ENCODE measurements around the gene CCND1.
"Not testable (repeated sequence)": the region's sequence is repeated elsewhere in the genome, so short reads cannot be mapped to it uniquely, and the experiment has no call there.

The CCND1 gene

GRCh38 chr11:69669486-69669885, 28.5 kb downstream of the CCND1 start:
- DNase-seq = no peak

DNA sequence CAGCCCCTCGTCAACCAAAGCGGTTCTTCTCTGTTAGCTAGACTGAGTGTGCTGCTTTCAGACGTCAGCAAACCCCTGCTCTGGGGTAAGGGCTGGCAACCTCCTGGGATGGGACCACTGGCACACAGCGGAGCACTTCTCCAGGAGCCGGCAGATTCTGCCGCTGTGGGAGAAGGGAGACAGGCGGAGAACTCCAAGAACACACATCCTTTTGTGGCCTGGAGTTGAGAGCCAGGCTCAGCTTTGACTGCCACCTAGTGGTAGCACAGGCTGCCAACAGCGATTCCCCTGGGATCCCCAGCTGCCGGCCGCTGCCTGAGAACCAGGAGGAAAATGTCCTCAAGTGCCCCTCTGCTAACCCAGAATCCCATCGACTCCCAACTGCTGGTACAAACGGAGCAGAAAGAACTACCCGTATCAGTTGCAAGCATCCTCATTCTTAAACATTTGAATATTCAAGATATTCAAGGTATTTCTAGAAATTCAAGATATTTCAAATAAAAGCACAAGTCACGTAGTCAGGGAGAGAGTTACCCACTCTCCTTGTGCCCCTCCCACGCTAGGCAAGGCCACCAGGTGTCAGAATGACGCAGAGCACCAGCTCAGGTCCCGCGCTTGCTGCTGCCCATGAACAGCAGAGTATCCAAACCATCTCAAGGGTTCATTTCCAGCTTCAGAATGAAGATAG, 29.3 kb downstream of the CCND1 start:
- peak; percentile 62 for DNase-seq

DNA sequence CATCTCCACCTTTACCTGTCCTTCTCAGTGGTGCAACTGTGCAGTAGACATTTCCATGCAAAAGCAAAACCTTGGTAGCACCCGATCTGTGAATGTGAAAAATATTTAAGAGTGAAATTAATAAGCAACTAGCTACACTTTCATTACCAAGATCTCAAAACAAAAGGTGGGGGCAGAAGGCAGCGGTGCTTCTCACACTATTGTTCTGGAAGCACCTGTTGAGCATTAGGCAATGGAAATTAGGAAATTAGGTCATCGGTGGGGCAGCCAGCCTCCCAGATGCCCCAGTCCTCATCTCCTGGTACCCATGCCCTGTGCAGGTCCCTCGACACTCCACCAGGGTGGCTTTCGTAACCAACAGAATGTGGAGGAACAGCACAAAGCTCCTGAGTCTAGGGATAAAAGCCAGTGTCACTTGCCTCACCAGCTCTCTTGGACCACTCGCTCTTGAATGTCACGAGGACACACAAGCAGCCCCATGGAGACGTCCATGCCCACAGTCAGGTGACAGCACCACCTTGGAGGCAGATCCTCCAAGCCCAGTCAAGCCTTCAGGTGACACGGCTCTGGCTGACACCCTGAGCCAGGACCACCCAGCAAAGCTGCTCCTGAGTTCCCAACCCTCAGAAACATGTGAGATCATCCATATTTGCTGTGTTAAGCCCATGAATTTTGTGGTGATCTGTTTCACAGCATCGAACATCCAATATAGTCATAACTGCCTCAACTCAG, 30.9 kb downstream of the CCND1 start:
- DNase-seq = no peak

DNA sequence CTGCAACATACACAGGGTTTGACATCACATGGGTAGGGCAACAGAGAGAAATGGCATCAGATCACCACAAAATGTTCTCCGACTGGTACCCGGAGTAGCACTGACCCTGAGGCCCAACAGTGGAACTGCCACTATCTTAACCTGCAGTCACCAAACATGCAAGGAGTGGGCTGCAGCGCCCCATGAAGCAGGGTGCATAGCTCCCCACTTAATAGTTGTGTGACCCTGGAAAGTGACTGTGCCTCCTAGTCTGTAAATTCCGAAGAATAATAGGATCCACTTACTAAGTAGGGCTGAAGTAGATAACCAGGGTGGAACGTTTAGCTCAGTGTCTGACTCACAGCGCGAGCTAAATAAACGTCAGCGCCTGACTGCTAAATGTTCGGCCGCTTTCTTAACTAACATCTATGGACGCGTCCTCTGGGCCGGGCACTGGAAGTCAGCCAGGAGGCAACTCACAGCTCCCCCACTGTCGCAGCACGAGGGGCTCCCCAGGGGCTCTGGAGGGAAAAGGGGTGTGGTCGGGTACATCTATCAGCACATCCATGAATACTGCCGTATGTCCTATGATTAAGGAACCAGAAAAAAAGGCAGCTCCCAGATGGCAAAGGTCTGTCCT, 33.4 kb downstream of the CCND1 start:
- no peak for DNase-seq

GRCh38 chr11:69674886-69675714, 34.1 kb downstream of the CCND1 start, which contains the start of gene LTO1:
Gene LTO1, minus strand, starts transcription at chr11:69675353. Its CDS starts 114 bp downstream, at chr11:69675239.
- peak; percentile 93 for DNase-seq

GRCh38 chr11:69677749-69678148, 36.8 kb downstream of the CCND1 start:
- no peak for DNase-seq

DNA sequence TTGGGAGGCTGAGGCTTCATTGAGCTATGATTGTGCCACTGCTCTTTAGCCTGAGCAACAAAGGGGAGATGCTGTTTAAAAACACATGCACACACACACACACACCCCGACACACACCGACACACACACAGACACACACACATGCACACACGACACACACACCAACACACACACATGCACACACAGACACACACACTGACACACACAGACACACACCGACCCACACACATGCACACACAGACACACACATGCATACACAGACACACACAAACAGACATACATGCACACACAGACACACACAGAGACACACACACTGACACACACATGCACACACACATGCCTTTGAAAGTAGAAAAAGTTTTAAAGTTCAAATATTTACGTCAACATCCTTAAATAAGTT, 39.7 kb downstream of the CCND1 start:
- no peak for DNase-seq

DNA sequence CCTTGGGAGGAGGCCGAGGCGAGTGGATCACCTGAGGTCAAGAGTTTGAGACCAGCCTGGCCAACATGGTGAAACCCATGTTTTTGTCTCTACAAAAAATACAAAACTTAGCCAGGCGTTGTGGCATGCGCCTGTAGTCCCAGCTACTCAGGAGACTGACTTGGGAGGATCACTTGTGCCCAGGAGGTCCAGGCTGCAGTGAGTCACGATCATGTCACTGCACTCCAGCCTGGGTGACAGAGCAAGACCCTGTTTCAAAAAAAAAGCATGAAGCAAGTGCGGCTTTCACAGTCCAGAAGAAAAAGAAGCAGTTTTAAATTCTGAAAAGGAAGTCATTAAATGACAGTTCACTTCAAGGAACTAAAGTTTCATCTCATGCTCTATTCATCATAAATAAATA, 41.3 kb downstream of the CCND1 start:
- DNase-seq = no peak

GRCh38 chr11:69682681-69683326, 41.8 kb downstream of the CCND1 start:
- DNase-seq = no peak

DNA sequence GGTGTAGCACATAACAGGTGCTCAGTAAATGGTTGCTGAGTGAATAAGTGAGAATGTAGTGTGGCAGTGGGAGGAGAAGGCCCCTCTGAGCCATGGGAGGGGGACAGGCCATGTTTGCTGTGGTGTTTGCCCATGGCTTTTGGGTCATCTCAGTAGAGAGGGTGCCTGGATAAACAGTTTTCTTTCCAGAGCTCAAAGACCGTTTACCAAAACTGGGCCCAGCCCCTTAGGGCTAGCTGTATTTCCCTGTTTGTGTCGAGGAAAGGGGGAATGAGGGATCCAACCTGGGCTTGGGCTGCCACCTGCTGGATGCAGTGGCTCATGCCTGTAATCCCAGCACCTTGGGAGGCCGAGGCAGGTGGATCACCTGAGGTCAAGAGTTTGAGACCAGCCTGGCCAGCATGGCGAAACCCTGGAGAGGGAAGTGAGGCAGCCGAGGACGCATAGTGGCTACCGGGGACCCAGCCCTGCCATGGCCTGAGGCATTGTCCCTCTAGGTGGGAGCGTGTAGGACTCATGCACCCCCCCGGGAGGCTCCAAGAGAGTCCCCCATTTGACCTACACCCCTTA, 42.9 kb downstream of the CCND1 start:
- no peak for DNase-seq

GRCh38 chr11:69684651-69685050, 43.7 kb downstream of the CCND1 start:
- DNase-seq = no peak

GRCh38 chr11:69685348-69685747, 44.4 kb downstream of the CCND1 start:
- DNase-seq = no peak

GRCh38 chr11:69686452-69686851, 45.5 kb downstream of the CCND1 start:
- no peak for DNase-seq

DNA sequence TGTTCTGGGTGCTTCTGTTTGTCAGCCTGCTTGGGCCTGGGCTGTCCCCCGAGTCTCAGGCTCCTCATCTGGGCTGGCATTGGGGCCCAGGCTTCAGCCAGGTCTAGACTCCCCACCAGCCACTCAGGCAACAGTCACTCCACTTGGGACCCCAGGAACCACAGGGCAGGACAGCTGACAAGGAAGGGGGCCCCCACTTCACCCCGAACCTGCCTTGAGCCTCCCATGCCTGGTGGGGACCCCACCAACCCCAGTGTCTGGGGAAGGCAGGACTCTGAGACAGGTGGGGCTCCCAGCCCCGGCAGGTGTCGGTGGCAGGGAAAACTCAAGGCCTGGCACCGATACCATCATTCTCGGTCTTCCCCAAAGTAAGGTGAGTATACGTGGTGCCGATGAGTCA, 45.9 kb downstream of the CCND1 start:
- no peak for DNase-seq

DNA sequence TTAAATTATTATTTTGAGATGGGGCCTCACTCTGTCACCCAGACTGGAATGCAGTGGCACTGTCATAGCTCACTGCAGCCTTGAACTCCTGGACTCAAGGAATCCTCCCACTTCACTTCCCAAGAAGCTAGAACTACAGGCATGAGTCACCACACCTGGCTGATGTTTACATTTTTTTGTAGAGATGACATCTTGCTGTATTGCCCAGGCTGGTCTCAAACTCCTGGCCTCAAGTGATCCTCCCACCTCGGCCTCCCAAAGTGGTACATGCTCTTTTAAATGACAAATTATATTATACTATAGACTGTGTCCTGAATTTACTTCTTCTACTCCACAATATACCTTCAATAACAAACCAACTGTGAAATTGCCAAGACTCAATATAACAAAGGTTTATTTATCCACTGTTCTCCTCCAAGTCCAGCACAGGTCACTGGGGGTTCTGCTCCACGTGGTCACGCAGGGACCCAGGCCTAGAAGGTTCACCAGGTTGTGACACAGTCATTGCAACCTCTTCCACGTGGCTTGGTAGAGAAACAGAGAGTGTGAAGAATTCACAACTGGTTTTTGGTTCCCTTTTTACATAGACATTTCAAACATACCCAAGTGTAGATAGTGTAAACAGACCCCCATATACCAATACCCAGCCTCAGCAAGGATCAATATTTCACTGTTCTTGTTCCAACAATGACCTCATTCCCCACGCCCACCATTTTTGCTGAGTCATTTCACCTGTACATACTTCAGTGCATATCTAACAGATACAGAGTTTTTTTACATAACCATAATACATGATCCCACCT, 47.2 kb downstream of the CCND1 start:
- DNase-seq = not testable (repeated sequence)

DNA sequence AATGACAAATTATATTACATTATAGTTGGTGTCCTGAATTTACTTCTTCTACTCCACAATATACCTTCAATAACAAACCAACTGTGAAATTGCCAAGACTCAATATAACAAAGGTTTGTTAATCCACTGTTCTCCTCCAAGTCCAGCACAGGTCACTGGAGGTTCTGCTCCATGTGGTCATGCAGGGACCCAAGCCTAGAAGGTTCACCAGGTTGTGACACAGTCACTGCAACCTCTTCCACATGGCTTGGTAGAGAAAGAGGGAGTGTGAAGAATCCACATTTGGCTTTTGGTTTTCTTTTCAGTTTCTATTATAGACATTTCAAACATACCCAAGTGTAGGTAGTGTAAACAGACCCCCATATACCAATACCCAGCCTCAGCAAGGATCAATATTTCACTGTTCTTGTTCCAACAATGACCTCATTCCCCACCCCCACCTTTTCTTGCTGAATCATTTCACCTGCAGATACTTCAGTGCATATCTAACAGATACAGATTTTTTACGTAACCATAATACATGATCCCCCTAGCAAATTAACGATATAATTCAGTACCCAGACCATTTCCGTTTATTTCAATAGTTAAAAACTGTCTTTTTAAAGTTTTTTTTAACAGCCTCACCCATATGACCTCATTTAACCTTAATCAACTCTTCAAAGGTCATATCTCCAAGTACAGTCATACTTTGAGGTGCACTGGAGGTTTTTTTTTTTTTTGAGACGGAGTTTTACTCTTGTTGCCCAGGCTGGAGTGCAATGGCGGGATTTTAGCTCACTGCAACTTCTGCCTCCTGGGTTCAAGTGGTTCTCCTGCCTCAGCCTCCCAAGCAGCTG, 48.7 kb downstream of the CCND1 start:
- DNase-seq = no peak

- DNase-seq = no peak
Observed at GRCh38 chr11:69691463-69691862, 50.5 kb downstream of the CCND1 start.

GRCh38 chr11:69692422-69692821, 51.5 kb downstream of the CCND1 start:
- DNase-seq = no peak

- DNase-seq = no peak
Observed at GRCh38 chr11:69694781-69695180, 53.8 kb downstream of the CCND1 start.

GRCh38 chr11:69695581-69695980, 54.6 kb downstream of the CCND1 start:
- no peak for DNase-seq
